ENCODE results near the gene SUMO4.

- TF ChIP-seq, protein P1, sequence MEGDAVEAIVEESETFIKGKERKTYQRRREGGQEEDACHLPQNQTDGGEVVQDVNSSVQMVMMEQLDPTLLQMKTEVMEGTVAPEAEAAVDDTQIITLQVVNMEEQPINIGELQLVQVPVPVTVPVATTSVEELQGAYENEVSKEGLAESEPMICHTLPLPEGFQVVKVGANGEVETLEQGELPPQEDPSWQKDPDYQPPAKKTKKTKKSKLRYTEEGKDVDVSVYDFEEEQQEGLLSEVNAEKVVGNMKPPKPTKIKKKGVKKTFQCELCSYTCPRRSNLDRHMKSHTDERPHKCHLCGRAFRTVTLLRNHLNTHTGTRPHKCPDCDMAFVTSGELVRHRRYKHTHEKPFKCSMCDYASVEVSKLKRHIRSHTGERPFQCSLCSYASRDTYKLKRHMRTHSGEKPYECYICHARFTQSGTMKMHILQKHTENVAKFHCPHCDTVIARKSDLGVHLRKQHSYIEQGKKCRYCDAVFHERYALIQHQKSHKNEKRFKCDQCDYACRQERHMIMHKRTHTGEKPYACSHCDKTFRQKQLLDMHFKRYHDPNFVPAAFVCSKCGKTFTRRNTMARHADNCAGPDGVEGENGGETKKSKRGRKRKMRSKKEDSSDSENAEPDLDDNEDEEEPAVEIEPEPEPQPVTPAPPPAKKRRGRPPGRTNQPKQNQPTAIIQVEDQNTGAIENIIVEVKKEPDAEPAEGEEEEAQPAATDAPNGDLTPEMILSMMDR (conservative IDR thresholded peaks at IDR 0.05; ENCODE audit: low read depth, low read length): no peak
- no peak for TF ChIP-seq RAD21 (IDR thresholded peaks at IDR 0.05; ENCODE audit: low read length)
Measured at GRCh38 chr6:149405823-149406765, 6.0 kb downstream of the SUMO4 start.
